ENCODE results near the gene MLLT3.

GRCh38 chr9:20447291-20447690, 175.0 kb downstream of the MLLT3 start:
- TF ChIP-seq, protein P1, sequence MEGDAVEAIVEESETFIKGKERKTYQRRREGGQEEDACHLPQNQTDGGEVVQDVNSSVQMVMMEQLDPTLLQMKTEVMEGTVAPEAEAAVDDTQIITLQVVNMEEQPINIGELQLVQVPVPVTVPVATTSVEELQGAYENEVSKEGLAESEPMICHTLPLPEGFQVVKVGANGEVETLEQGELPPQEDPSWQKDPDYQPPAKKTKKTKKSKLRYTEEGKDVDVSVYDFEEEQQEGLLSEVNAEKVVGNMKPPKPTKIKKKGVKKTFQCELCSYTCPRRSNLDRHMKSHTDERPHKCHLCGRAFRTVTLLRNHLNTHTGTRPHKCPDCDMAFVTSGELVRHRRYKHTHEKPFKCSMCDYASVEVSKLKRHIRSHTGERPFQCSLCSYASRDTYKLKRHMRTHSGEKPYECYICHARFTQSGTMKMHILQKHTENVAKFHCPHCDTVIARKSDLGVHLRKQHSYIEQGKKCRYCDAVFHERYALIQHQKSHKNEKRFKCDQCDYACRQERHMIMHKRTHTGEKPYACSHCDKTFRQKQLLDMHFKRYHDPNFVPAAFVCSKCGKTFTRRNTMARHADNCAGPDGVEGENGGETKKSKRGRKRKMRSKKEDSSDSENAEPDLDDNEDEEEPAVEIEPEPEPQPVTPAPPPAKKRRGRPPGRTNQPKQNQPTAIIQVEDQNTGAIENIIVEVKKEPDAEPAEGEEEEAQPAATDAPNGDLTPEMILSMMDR (IDR thresholded peaks at IDR 0.05) = no peak
- TF ChIP-seq POLR2A (IDR thresholded peaks at IDR 0.05) = no peak

All from body of pancreas (tissue), 4 donors.